Ishikawa (cell line): ENCODE measurements around the gene GAS6.

Experiments
- EGR1 ChIP-seq: IDR thresholded peaks from 2 replicates; pipeline ENCODE4 v1.6.1; 2012
- EP300 ChIP-seq: IDR thresholded peaks from 2 replicates; pipeline ENCODE4 v1.6.1; 2012; ENCODE audit warnings: borderline replicate concordance
- TF ChIP-seq, protein P1 (sequence below): IDR thresholded peaks from 2 replicates; pipeline ENCODE4 v1.6.1; 2012

DNA sequence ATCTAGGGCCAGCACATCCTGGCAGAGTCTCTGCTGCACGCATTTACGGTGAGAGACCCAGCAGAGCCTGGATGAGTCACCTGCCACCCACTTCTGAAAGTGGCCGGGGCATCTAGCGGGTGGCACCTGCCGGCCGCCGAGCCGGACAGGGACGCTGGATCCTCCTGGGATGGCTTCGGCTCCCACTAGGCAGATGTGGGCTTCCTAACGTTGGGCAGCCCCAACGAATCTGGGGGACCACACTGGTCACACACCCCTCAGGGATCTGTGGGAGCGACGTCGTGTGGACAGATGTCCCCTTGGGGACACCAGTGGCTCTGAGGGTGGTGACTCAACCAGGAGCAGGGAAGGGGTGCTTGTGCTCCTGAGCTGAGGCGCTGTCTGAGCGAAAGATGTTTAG lies 72.7 kb downstream of the GAS6 start:
- TF ChIP-seq EGR1 (no peak), EP300 (no peak)
- TF ChIP-seq, protein P1, sequence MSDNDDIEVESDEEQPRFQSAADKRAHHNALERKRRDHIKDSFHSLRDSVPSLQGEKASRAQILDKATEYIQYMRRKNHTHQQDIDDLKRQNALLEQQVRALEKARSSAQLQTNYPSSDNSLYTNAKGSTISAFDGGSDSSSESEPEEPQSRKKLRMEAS: no peak
